T-helper 2 cell treated with Interferon-gamma antibody and Interleukin-4, amounts not matched to agents 100 ng/mL and 5 ng/mL, for 36 hours (primary cell): Measurements from ENCODE around the gene SYNM. TPM values are rescaled to one million over a fixed set of nuclear protein-coding genes. Genes with fewer than 3 reads are reported as not detected.
"Not testable (repeated sequence)": the region's sequence is repeated elsewhere in the genome, so short reads cannot be mapped to it uniquely, and the experiment has no call there.

Experiments used
- intact Hi-C: fragments of 100-400 bp; cut with micrococcal nuclease; formaldehyde crosslinking; loops from one replicate; pipeline ENCODE4 v1.15.1; 2023
- total RNA-seq: library from RNA; stranded (reverse); gene quantifications from 2 replicates; pipeline ENCODE4 v1.2.3, GENCODE V29; 2022

The SYNM gene
- total RNA-seq, 1 donor from 2014 or later, result 0.80 TPM

DNA sequence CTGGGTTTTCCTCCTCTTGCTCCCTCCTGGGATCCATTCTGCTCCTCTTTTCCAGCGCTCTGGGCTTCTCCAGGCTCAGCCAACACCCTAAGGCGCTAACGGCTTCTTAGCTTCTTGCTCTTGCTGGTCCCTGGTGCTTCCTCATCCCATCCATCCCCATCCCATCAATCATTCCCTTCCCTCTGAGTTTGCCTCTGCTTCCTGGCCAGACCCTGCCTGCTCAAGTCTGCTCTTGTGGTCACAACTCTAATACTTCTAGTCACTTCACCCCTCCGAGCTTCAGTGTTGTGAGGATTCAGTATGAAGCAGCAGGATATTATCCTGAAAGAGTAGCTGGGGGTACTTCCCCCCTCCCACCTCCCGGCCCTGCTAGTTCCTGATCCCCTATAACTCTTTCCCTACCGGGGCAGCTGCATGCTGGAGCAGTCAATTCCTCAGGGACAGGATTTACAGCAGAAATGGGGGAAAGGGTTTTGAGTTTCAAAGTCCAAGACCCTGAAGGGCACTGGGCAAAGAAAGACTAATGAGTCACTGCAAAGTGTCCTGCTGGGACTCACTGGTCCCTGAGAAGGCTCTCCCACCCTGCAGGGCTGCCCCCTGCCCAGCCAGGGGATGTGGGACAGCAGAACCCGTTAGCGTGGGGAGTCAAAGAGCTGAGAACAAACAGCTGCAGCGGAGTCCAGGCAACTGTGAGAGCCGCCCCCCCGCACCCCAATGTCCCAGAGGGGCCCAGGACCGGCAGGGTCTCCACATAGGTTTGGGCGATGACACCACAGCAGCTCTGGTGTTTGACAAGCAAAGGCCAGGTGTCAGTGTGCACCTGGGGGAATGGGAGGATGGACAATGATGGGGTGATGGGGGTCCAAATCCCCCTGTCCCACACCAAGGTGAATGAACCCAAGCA, 2.3 kb upstream of the SYNM start:
- intact Hi-C loops, result loop anchor here (10.0 kb wide), 1 partner anchor 632 kb away; the partner anchor contains the start of gene LYSMD4

- intact Hi-C loops, result loop anchor here (10.0 kb wide), 1 partner anchor 632 kb away; the partner anchor contains the start of gene LYSMD4
Observed at GRCh38 chr15:99103279-99103678, 1.6 kb upstream of the SYNM start.

DNA sequence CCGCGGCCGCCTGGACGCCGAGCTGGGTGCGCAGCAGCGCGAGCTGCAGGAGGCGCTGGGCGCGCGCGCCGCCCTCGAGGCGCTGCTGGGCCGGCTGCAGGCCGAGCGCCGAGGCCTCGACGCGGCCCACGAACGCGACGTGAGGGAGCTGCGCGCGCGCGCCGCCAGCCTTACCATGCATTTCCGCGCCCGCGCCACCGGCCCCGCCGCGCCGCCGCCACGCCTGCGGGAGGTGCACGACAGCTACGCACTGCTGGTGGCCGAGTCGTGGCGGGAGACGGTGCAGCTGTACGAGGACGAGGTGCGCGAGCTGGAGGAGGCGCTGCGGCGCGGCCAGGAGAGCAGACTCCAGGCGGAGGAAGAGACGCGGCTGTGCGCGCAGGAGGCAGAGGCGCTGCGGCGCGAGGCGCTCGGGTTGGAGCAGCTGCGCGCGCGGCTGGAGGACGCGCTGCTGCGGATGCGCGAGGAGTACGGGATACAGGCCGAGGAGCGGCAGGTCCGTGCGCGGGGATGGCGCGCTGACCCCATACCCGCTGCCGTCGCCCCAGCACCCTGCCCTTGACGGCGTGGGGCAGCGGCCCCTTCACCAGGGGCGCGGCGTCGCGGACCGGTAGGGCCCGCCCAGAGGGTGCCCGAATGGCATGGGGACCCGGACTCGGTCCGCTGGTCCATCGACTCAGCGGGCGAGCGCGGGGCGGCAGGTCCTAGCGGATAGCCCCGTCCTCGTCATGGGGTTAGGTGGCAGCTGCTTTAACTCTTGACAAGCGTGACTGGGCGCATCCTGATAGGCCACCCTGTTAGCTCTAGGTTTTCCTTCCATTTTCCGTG, 848 bp downstream of the SYNM start:
- intact Hi-C loops, result loop anchor here (10.0 kb wide), 1 partner anchor 629 kb away; the partner anchor contains the start of gene LYSMD4

DNA sequence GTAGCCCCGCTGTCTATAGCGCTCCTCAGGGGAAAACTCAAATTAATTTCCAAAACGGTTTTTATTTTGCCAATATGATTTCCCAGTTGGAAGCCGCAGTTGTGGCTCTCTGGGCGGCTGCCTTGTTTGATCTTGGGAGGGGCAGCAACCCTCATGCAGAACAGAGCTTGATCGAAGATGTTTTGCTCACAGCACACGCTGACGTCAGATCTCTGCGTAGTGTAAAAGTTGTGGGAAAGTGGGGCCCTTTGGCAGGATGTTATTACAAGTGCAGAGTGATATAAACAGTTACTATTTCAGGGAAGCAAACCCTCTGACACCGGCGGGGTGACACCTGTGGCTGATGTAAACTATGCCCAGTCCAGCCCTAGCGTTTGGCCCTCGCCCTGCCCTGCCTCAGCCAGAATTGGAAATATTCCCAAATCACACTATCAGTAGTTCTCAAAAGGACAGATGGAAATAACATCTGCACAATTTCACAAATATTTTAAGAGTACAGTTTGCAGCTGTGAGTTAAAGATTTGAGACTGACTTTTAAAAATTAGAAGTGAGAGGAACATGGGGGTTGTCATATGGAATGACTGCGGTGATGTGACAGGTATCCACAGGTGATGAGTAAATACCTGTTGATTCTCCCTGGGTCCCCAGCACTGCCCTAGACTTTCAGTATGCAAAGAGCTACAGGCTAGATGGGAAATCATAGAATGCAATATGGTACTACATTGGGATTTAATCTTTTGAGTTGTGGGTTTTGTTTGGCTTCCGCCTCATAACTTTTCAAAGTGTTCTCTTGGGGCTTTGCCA, 1.7 kb downstream of the SYNM start:
- intact Hi-C loops, result loop anchor here (10.0 kb wide), 1 partner anchor 628 kb away; the partner anchor contains the start of gene LYSMD4

GRCh38 chr15:99108993-99109392, 4.1 kb downstream of the SYNM start:
- intact Hi-C loops, result loop anchor here (10.0 kb wide), 1 partner anchor 626 kb away; the partner anchor contains the start of gene LYSMD4

GRCh38 chr15:99109555-99110021, 4.7 kb downstream of the SYNM start:
- intact Hi-C loops, result loop anchor here (10.0 kb wide), 1 partner anchor 625 kb away; the partner anchor contains the start of gene LYSMD4

GRCh38 chr15:99110093-99110492, 5.2 kb downstream of the SYNM start:
- intact Hi-C loops, result no loop called here

GRCh38 chr15:99110581-99111320, 5.9 kb downstream of the SYNM start:
- intact Hi-C loops, result no loop called here

DNA sequence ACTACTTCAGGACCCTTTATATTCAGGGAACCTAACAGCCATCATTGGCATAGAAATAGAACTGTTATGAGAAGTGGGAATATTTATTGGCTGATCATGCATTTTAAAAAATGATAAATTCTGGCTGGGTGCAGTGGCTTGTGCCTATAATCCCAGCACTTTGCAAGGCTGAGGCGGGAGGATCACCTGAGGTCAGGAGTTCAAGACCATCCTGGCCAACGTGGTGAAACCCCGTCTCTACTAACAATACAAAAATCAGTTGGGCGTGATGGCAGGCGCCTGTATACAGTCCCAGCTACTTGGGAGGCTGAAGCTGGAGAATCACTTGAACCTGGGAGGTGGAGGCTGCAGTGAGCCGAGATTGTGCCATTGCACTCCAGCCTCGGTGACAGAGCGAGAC, 6.8 kb downstream of the SYNM start:
- intact Hi-C loops, result not testable (repeated sequence)

DNA sequence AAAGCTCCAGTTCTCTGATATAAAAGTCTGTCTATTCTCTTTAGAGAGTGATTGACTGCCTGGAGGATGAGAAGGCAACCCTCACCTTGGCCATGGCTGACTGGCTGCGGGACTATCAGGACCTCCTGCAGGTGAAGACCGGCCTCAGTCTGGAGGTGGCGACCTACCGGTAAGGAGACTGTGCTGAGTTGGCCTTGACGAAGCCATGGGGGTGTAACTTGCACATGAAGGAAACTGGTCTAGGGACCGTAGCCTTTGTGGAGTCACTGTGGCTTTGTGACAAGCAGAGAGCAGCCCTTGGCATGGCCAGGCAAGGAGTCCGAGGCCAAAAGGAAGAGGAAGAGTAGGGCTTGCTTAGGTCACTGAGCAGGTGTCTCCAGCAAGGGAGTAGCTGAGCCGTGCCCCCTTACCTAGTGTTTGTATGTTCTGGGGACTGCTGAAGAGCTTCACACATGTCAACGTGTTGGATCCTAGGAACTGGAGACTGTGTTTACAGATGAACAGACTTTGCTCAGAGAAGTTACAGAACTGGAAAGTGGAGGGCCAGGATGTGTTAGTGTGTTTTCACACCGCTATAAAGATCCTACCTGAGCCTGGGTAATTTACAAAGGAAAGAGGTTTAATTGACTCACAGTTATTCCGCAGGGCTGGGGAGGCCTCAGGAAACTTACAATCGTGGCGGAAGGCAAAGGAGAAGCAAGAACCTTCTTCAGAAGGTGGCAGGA, 8.8 kb downstream of the SYNM start:
- intact Hi-C loops, result no loop called here

GRCh38 chr15:99114511-99115299, 9.8 kb downstream of the SYNM start:
- intact Hi-C loops, result no loop called here

DNA sequence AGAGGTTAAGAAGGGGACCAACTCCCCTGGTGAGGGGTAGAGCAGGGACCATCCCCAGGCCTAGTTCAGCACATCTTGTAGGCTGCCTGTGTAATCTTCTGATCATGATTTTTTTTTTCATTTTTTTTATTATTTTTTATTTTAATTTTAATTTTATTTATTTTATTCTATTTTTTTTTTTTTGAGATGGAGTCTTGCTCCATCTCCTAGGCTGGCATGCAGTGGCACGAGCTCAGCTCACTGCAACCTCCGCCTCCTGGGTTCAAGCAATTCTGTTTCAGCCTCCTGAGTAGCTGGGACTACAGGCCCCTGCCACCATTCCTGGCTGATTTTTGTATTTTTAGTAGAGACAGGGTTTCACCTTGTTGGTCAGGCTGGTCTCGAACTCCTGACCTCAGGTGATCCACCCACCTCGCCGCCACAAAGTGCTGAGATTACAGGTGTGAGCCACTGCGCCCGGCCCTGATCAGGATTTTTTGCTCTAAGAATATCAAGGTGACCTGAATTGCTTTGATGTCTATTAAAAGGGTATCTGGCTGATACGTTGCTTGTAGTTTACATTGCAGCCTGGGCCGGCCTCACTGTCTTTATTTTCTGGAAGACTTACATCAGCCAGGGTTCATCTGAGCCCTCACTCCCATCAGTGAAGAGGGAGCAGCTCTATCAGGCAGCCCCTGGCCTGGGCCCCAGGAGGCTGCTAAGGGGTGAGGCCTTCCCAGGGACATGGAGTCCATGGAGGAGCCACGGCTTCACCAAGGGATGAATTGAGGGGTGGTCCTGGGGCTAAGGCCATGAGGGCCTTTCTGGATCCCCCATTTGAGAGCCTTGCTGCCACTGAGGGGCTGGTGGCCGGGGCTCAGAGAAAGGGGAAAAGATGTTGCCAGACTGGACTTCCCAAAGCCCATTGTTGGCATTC, 10.7 kb downstream of the SYNM start:
- intact Hi-C loops, result no loop called here

GRCh38 chr15:99117111-99117510, 12.2 kb downstream of the SYNM start:
- intact Hi-C loops, result no loop called here

- intact Hi-C loops, result no loop called here
Observed at GRCh38 chr15:99117563-99118257, 12.8 kb downstream of the SYNM start.

GRCh38 chr15:99118258-99118632, 13.4 kb downstream of the SYNM start:
- intact Hi-C loops, result no loop called here

DNA sequence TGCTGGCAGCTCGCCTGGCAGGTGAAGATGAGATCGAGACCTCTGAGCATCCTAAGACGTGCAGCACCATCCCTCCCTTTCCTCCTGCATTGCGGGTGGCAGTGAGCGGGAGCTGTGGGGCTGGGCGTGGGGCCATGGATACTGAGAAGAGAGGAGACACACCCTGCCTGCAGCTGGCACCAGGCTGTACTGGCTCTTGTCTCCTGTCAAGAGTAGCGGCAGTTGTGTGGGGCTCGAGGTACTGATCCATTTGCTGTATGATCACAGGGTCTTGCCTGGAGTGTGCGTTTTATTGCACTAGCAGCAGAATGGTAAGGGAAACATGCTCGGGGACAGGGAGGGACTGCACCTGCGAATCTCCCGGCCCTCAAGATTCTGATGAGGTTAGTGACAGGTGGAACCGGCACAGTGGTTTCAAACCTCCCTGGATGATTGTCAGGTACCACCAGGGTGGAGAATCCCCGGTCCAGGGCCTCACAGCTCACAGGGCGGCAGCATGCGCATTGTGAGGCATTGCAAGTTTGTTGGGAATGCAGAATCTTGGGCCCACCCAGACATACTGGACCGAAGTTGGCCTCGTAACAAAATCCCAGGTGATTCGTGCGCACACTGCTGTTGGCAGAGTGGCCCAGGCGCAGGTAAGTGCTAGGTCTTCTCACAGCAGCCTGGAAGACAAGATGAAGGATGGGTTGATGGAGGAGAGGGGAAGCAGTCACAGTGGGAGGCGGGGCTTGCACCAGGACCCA, 14.1 kb downstream of the SYNM start:
- intact Hi-C loops, result no loop called here
